K562 (cell line): ENCODE measurements around the gene EIPR1.

Experiments used
- BHLHE40 ChIP-seq: IDR thresholded peaks from 2 replicates; pipeline ENCODE4 v1.6.1; 2011; ENCODE audit warnings: low read length, improper control_type of control experiment
- ZNF551 ChIP-seq: fragments of 250-450 bp; sonication (Bioruptor Pico); IDR thresholded peaks from 2 replicates; pipeline ENCODE4 v1.5.0; 2021; ENCODE audit warnings: mild to moderate bottlenecking, moderate library complexity

- TF ChIP-seq ZNF551 (CRISPR knock-in tag) (no peak), BHLHE40 (no peak)
These were observed 28.9 kb upstream of the EIPR1 start for GRCh38 chr2:3406501-3406900.
